Panc1 (cell line): ENCODE data around the gene IFT22. TPM values are rescaled to one million over a fixed set of nuclear protein-coding genes. Genes with fewer than 3 reads are reported as not detected.
"Not testable (repeated sequence)": the region's sequence is repeated elsewhere in the genome, so short reads cannot be mapped to it uniquely, and the experiment has no call there.

Source experiments
- ATAC-seq: fragments of 200-7000 bp; cut with Tn5 transposase; 2 replicates; pipeline ENCODE4 v1.9.1; 2020; ENCODE audit warnings: mild to moderate bottlenecking, moderate library complexity
- BruUV-seq: library from RNA; stranded (reverse); fragments of 400-500 nt; replicated peaks from 2 replicates; lab custom pipeline; 2021; lab: Mats Ljungman, UMichigan
- CTCF ChIA-PET: fragments of 300-600 bp; sonication (Branson Sonifier 250); formaldehyde crosslinking; loops from one replicate; lab custom pipeline; 2022; ENCODE audit warnings: antibody characterized with exemption; lab: Charles Lee
- POLR2A ChIA-PET: fragments of 300-600 bp; sonication (Branson Sonifier 250); formaldehyde crosslinking; loops from one replicate; lab custom pipeline; 2022; ENCODE audit warnings: antibody characterized with exemption; lab: Charles Lee
- DNase-seq: peaks from one replicate; pipeline ENCODE4 v3.0.0-alpha.2; 2010; ENCODE audit warnings: low read depth, low spot score
- H3K27ac ChIP-seq: 2 replicates; pipeline ENCODE4 v1.5.1; 2011; ENCODE audit warnings: mild to moderate bottlenecking, low read length, inconsistent platforms
- H3K27me3 ChIP-seq: fragments of 200-500 bp; sonication (Bioruptor generic); 2 replicates; pipeline ENCODE4 v1.6.0; 2014; ENCODE audit warnings: low read length, inconsistent platforms; ENCODE audit not compliant: control insufficient read depth, insufficient read depth
- H3K36me3 ChIP-seq: fragments of 200-500 bp; sonication (Bioruptor generic); 2 replicates; pipeline ENCODE4 v1.5.1; 2014; ENCODE audit warnings: inconsistent platforms, mild to moderate bottlenecking, low read length, moderate library complexity; ENCODE audit not compliant: control insufficient read depth, insufficient read depth
- H3K4me1 ChIP-seq: 2 replicates; pipeline ENCODE4 v1.5.1; 2011; ENCODE audit warnings: inconsistent platforms, mild to moderate bottlenecking, low read length, moderate library complexity; ENCODE audit not compliant: control insufficient read depth, insufficient read depth
- H3K4me3 ChIP-seq, 2 experiments: 2 replicates each; pipeline ENCODE4 v1.5.1; 2011 to 2012; ENCODE audit warnings: low read depth in 2 of 2, low read length in 2 of 2, mild to moderate bottlenecking in 2 of 2, inconsistent platforms in 1 of 2, moderate library complexity in 1 of 2
- H3K9me3 ChIP-seq: fragments of 200-500 bp; sonication (Bioruptor generic); 2 replicates; pipeline ENCODE4 v1.5.1; 2014; ENCODE audit warnings: low read depth, mild to moderate bottlenecking, inconsistent platforms, low read length, moderate library complexity; ENCODE audit not compliant: control insufficient read depth, insufficient read depth
- POLR2AphosphoS5 ChIP-seq: IDR thresholded peaks from 2 replicates; pipeline ENCODE4 v1.6.1; 2012; ENCODE audit warnings: mild to moderate bottlenecking, low read depth, low read length, moderate library complexity
- SIN3A ChIP-seq: IDR thresholded peaks from 2 replicates; pipeline ENCODE4 v1.6.1; 2012; ENCODE audit warnings: low read depth, mild to moderate bottlenecking, low read length, moderate library complexity, borderline replicate concordance; ENCODE audit not compliant: insufficient read depth
- TCF7L2 ChIP-seq: IDR thresholded peaks from 2 replicates; pipeline ENCODE4 v1.6.1; 2011; ENCODE audit warnings: mild to moderate bottlenecking, low read depth, low read length, inconsistent platforms
- in situ Hi-C: cut with HindIII; loops from 2 replicates; pipeline ENCODE4 v1.10.0; 2016; ENCODE audit warnings: low sequenced_read_pairs, low pct_unique_long_range_greater_than_20kb
- intact Hi-C: fragments of 100-400 bp; cut with micrococcal nuclease; formaldehyde crosslinking; loops from one replicate; pipeline ENCODE4 v1.10.0; 2022; ENCODE audit not compliant: unreplicated experiment
- total RNA-seq: library from RNA; stranded (reverse); gene quantifications from one replicate; pipeline ENCODE4 v1.2.1, GENCODE V29; 2021; ENCODE audit not compliant: unreplicated experiment
- TF ChIP-seq, protein P1 (sequence below), 2 experiments: IDR thresholded peaks; 2 replicates each; pipeline ENCODE4 v1.6.1; 2011 to 2012; ENCODE audit warnings: low read depth in 2 of 2, control low read depth in 1 of 2, low read length in 1 of 2, mild to moderate bottlenecking in 1 of 2, moderate library complexity in 1 of 2; ENCODE audit not compliant: insufficient read depth in 1 of 2
- TF ChIP-seq, protein P2 (sequence below): fragments of 450-650 bp; IDR thresholded peaks from 2 replicates; pipeline ENCODE4 v1.5.1; 2017; ENCODE audit warnings: mild to moderate bottlenecking

Gene IFT22
- total RNA-seq, 1 experiment from 2014 or later, result 42.4 TPM

DNA sequence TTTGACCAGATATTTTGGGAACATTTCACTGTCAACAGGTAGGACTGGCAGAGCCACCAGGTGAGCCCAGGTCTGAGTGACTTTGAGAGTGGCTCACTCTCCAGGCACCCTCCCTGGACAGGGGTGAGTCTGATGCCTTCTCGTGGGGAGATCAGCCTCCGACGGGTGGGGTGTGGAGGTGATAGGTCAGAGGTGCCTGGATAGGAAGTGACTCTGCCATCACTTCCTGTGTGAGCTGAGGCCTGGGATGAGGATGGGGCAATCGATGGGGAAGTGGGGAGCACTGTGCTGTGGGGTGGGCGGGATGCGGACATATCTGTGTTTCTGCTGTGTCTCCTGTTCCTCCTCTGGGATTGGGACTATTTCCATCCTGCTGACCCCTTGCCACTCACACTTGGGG is 34.6 kb downstream of the IFT22 start:
- TF ChIP-seq POLR2AphosphoS5, result no peak
- no peak for TF ChIP-seq SIN3A
- TF ChIP-seq, protein P1, sequence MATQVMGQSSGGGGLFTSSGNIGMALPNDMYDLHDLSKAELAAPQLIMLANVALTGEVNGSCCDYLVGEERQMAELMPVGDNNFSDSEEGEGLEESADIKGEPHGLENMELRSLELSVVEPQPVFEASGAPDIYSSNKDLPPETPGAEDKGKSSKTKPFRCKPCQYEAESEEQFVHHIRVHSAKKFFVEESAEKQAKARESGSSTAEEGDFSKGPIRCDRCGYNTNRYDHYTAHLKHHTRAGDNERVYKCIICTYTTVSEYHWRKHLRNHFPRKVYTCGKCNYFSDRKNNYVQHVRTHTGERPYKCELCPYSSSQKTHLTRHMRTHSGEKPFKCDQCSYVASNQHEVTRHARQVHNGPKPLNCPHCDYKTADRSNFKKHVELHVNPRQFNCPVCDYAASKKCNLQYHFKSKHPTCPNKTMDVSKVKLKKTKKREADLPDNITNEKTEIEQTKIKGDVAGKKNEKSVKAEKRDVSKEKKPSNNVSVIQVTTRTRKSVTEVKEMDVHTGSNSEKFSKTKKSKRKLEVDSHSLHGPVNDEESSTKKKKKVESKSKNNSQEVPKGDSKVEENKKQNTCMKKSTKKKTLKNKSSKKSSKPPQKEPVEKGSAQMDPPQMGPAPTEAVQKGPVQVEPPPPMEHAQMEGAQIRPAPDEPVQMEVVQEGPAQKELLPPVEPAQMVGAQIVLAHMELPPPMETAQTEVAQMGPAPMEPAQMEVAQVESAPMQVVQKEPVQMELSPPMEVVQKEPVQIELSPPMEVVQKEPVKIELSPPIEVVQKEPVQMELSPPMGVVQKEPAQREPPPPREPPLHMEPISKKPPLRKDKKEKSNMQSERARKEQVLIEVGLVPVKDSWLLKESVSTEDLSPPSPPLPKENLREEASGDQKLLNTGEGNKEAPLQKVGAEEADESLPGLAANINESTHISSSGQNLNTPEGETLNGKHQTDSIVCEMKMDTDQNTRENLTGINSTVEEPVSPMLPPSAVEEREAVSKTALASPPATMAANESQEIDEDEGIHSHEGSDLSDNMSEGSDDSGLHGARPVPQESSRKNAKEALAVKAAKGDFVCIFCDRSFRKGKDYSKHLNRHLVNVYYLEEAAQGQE (IDR thresholded peaks at IDR 0.05; ENCODE audit: insufficient read depth in 1 of 2, low read depth in 2 of 2, low read length in 1 of 2), result no peak
- TF ChIP-seq, protein P2, sequence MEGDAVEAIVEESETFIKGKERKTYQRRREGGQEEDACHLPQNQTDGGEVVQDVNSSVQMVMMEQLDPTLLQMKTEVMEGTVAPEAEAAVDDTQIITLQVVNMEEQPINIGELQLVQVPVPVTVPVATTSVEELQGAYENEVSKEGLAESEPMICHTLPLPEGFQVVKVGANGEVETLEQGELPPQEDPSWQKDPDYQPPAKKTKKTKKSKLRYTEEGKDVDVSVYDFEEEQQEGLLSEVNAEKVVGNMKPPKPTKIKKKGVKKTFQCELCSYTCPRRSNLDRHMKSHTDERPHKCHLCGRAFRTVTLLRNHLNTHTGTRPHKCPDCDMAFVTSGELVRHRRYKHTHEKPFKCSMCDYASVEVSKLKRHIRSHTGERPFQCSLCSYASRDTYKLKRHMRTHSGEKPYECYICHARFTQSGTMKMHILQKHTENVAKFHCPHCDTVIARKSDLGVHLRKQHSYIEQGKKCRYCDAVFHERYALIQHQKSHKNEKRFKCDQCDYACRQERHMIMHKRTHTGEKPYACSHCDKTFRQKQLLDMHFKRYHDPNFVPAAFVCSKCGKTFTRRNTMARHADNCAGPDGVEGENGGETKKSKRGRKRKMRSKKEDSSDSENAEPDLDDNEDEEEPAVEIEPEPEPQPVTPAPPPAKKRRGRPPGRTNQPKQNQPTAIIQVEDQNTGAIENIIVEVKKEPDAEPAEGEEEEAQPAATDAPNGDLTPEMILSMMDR, result no peak
- TF ChIP-seq TCF7L2, result no peak
- no TSS peak for BruUV-seq
- CTCF ChIA-PET, result no interaction called here
- no peak overlapping the region for H3K27ac ChIP-seq
- no peak for DNase-seq
- in situ Hi-C loops, result no loop called here
- intact Hi-C loops, result no loop called here
- POLR2A ChIA-PET, result no interaction called here
- no peak for ATAC-seq
- no peak overlapping the region for H3K4me3 ChIP-seq
- H3K4me1 ChIP-seq, result peaks cover 5% of the 10 kb centered on the region; the same call in 1 of the 2 replicates
- no peaks in the 10 kb centered on the region; the same call in none of the 2 replicates for H3K27me3 ChIP-seq
- no peaks in the 10 kb centered on the region for H3K36me3 ChIP-seq
- no peaks in the 10 kb centered on the region for H3K9me3 ChIP-seq

DNA sequence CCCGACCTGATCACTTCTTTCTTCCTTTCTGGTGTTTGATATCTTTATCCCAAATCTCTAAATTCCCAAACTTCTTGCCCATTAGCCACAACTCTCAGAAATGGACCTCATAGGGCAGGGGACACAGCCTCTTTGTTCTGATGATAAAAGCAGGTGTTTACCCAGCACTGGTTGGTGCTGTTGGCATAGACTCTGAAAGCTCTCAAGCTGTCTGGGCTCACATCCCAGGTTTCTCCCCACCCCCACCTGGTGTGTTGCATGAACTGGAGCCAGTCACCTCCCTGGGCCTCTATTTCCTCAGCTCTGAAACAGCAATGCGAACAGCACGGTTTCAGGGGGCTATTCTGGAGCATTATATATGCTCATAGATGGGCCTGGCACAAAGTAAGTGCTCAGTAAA is 35.7 kb downstream of the IFT22 start:
- H3K4me3 ChIP-seq, H3K27ac ChIP-seq, POLR2A ChIA-PET, BruUV-seq, DNase-seq, H3K27me3 ChIP-seq, H3K36me3 ChIP-seq, H3K4me1 ChIP-seq, H3K9me3 ChIP-seq, in situ Hi-C loops, intact Hi-C loops, ATAC-seq: not testable (repeated sequence)
- CTCF ChIA-PET, result interaction anchor here (0.6 to 0.7 kb wide), 2 partner anchors 170 to 222 kb away, joined by 5 read pairs; no protein-coding TSS in a partner anchor

DNA sequence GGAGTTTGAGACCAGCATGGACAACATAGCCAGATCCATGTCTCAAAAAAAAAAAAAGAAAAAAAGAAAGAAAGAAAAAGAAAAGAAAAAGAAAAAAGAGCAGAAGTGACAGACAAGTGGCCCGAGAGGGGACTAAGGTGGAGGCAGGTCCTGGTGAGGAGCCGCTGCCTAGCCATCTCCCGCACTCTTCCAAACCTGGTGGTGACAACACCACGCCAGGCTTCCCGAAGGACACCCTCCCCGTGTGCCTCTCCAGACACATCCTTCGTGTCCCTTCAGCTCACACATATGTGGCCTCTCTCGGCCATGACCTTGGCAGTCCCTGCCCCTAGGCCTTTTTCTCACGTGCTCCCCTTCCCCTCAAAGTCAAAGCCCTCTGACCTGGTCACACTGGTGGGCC is 36.4 kb downstream of the IFT22 start:
- DNase-seq (no peak), ATAC-seq (no peak)
- CTCF ChIA-PET, result interaction anchor here (0.7 kb wide), 1 partner anchor 223 kb away, joined by 5 read pairs; no protein-coding TSS in a partner anchor
- TF ChIP-seq POLR2AphosphoS5 (no peak), TCF7L2 (no peak), SIN3A (no peak)
- TF ChIP-seq, protein P2, result no peak
- TF ChIP-seq, protein P1 (IDR thresholded peaks at IDR 0.05; ENCODE audit: insufficient read depth in 1 of 2, low read depth in 2 of 2, low read length in 1 of 2), result no peak
- H3K27ac ChIP-seq, result no peak overlapping the region
- no peaks in the 10 kb centered on the region for H3K36me3 ChIP-seq
- H3K27me3 ChIP-seq, result no peaks in the 10 kb centered on the region; the same call in 1 of the 2 replicates
- in situ Hi-C loops (no loop called here), intact Hi-C loops (no loop called here)
- H3K4me1 ChIP-seq, result 0 out of 2 replicates have a peak, but pooled peaks cover 5% of the 10 kb centered on the region
- H3K4me3 ChIP-seq, result no peak overlapping the region
- no peaks in the 10 kb centered on the region for H3K9me3 ChIP-seq
- no TSS peak for BruUV-seq
- POLR2A ChIA-PET, result no interaction called here

DNA sequence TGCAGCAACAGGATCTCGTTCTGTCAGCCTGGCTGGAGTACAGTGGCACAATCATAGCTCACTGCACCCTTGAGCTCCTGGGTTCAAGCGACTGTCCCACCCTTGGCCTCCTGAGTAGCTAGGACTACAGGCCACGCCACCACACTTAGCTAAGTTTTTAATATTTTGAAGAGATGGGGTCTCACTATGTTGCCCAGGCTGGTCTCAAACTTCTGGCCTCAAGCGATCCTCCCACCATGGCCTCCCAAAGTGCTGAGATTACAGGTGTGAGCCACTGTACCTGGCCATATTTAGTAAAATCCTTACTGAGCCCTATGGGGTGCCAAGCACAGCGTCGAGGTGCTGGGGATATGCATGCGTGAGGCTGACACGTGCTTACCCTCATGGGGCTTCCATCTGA is 40.7 kb downstream of the IFT22 start:
- POLR2A ChIA-PET, H3K4me3 ChIP-seq, ATAC-seq, H3K4me1 ChIP-seq, H3K36me3 ChIP-seq, DNase-seq, H3K27me3 ChIP-seq, in situ Hi-C loops, BruUV-seq, H3K27ac ChIP-seq, H3K9me3 ChIP-seq: not testable (repeated sequence)
- CTCF ChIA-PET, result interaction anchor here (0.6 kb wide), 2 partner anchors 34 to 137 kb away, joined by 4 to 6 read pairs; no protein-coding TSS in a partner anchor
- intact Hi-C loops, result loop anchor here (5.0 kb wide), 1 partner anchor 389 kb away; no protein-coding TSS in a partner anchor
